GM19240 (cell line): ENCODE results near the gene AP4M1.

Experiments used
- DNase-seq: peaks from one replicate; pipeline ENCODE4 v3.0.0; 2011; ENCODE audit warnings: low spot score; ENCODE audit not compliant: insufficient read length

The AP4M1 gene

DNA sequence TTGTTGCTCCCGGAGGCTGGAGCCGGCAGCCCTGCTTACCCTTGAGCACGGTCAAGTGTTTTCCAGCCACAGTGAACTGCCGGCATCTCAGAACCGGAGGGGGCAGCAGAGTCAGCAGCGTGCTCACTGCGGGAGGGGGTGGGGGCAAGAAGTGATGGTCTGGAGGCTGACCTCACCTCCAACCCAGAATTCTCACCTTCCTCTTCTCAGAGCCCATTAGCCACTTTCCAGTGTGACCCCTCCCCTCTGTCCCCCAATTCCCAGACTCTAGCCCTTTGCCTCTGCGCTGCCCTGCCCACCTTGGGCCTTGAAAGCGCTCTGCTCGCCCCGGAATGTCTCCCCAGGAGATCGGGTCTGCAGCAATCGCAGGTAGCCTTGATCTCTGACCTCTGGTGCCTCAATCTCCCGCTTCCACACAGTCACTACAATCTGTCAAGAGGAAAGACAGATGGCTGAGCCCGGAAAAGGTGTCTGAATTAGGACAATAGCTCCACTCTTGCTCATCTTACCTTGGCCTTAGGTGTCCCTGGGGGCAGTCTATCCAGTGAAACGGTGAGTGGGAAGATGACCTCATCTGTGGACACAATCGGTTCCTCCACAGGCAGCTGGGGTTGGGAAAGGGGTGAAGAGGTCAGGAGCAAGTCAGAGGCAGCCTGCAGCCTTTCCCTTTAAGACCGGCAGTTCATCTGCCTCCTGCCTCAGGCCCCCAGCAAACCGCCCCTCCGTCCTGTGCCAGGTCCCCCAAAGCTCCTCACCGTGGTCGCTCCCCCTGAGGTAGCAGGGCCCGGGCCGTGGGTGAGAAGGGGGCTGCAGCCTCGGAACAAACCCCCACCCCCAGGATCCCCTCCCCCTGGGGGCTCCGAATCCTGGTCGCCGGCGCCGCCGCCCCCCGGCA lies 56.1 kb downstream of the AP4M1 start:
- no peak for DNase-seq
